Measurements from ENCODE around the gene CLN5. TPM values are rescaled to one million over a fixed set of nuclear protein-coding genes. Genes with fewer than 3 reads are reported as not detected.

CLN5 gene
- total RNA-seq, 4 donors from 2014 or later = 20.2 to 39.7 (median 27.0) TPM

- H3K36me3 ChIP-seq = no peaks in the 10 kb centered on the region
- no peaks in the 10 kb centered on the region for H3K9me3 ChIP-seq
- no peak overlapping the region for H3K4me3 ChIP-seq
- no peak overlapping the region for H3K27ac ChIP-seq
- ATAC-seq = no peak
- 86 to 100% methylated on average over 1 of the region's 1 CpG for WGBS, 2 donors (ENCODE audit: low coverage in 1 of 2)
- peaks cover 2 to 20% (median 4%) of the 10 kb centered on the region in 3 donors for H3K4me1 ChIP-seq
- H3K27me3 ChIP-seq = no peaks in the 10 kb centered on the region
- no peak for TF ChIP-seq POLR2A (IDR thresholded peaks at IDR 0.05)
- TF ChIP-seq, protein P1, sequence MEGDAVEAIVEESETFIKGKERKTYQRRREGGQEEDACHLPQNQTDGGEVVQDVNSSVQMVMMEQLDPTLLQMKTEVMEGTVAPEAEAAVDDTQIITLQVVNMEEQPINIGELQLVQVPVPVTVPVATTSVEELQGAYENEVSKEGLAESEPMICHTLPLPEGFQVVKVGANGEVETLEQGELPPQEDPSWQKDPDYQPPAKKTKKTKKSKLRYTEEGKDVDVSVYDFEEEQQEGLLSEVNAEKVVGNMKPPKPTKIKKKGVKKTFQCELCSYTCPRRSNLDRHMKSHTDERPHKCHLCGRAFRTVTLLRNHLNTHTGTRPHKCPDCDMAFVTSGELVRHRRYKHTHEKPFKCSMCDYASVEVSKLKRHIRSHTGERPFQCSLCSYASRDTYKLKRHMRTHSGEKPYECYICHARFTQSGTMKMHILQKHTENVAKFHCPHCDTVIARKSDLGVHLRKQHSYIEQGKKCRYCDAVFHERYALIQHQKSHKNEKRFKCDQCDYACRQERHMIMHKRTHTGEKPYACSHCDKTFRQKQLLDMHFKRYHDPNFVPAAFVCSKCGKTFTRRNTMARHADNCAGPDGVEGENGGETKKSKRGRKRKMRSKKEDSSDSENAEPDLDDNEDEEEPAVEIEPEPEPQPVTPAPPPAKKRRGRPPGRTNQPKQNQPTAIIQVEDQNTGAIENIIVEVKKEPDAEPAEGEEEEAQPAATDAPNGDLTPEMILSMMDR (IDR thresholded peaks at IDR 0.05) = no peak
- TF ChIP-seq POLR2AphosphoS5 (IDR thresholded peaks at IDR 0.05) = no peak
- TF ChIP-seq EP300 (IDR thresholded peaks at IDR 0.05) = no peak
Measured at GRCh38 chr13:77029436-77029835, 37.6 kb downstream of the CLN5 start.

- 81 to 95% methylated on average over 3 to 5 of the region's 6 CpGs for WGBS, 2 donors (ENCODE audit: low coverage in 1 of 2)
- no peaks in the 10 kb centered on the region for H3K9me3 ChIP-seq
- H3K27me3 ChIP-seq = no peaks in the 10 kb centered on the region
- no peaks in the 10 kb centered on the region for H3K36me3 ChIP-seq
- TF ChIP-seq EP300 (IDR thresholded peaks at IDR 0.05) (no peak), POLR2A (IDR thresholded peaks at IDR 0.05) (no peak), POLR2AphosphoS5 (IDR thresholded peaks at IDR 0.05) (no peak)
- TF ChIP-seq, protein P1 (IDR thresholded peaks at IDR 0.05) = no peak
- H3K4me1 ChIP-seq = peaks cover 2 to 10% (median 4%) of the 10 kb centered on the region in 3 donors
- ATAC-seq = no peak
- no peak overlapping the region for H3K4me3 ChIP-seq
- H3K27ac ChIP-seq = no peak overlapping the region
Measured at GRCh38 chr13:77031656-77032243, 39.9 kb downstream of the CLN5 start.

DNA sequence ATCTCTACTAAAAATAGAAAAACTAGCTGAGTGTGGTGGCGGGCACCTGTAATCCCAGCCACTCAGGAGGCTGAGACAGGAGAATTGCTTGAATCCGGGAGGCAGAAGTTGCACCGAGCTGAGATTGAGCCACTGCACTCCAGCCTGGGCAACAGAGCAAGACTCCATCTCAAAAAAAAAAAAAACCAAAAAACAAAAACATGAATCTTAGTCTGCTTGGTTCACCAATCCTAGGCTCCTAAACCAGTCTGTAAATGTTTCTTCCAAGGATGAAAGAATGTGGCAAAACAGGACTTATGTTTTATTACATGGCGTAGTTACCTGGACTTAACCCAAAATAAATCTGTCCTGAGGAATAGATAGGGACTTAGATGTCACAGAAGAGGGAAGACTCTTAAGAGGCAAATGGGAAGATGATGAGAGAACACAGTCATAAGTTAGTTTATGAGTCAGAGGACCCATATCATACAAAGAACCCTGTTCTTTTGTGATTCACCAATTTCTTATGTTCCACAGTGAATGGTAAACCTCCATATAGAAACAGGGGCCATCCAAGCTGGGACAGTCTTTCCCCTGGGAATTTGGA is 41.9 kb downstream of the CLN5 start:
- H3K4me1 ChIP-seq = no peaks in the 10 kb centered on the region
- H3K27me3 ChIP-seq = no peaks in the 10 kb centered on the region
- no peak for ATAC-seq
- no peaks in the 10 kb centered on the region for H3K9me3 ChIP-seq
- 85 to 86% methylated on average over 1 to 3 of the region's 4 CpGs for whole genome bisulfite sequencing, 2 donors (ENCODE audit: low coverage in 1 of 2)
- TF ChIP-seq, protein P1 (IDR thresholded peaks at IDR 0.05) = no peak
- TF ChIP-seq POLR2A (IDR thresholded peaks at IDR 0.05) (no peak), POLR2AphosphoS5 (IDR thresholded peaks at IDR 0.05) (no peak), EP300 (IDR thresholded peaks at IDR 0.05) (no peak)
- no peak overlapping the region for H3K4me3 ChIP-seq
- no peak overlapping the region for H3K27ac ChIP-seq
- H3K36me3 ChIP-seq = no peaks in the 10 kb centered on the region

GRCh38 chr13:77034881-77035280 is 43.0 kb downstream of the CLN5 start:
- no peak for ATAC-seq
- Histone ChIP-seq H3K36me3 (no peaks in the 10 kb centered on the region), H3K27ac (no peak overlapping the region), H3K4me3 (no peak overlapping the region), H3K27me3 (no peaks in the 10 kb centered on the region), H3K4me1 (no peaks in the 10 kb centered on the region), H3K9me3 (no peaks in the 10 kb centered on the region)
- 93 to 97% methylated on average over 4 to 5 of the region's 5 CpGs for WGBS, 2 donors (ENCODE audit: low coverage in 1 of 2)
- no peak for TF ChIP-seq POLR2AphosphoS5 (IDR thresholded peaks at IDR 0.05)
- no peak for TF ChIP-seq EP300 (IDR thresholded peaks at IDR 0.05)
- no peak for TF ChIP-seq POLR2A (IDR thresholded peaks at IDR 0.05)
- TF ChIP-seq, protein P1 (IDR thresholded peaks at IDR 0.05) = no peak

GRCh38 chr13:77036279-77036678 is 44.4 kb downstream of the CLN5 start:
- 60 to 70% methylated on average over 1 of the region's 1 CpG for WGBS, 2 donors (ENCODE audit: low coverage in 1 of 2)
- Histone ChIP-seq H3K27me3 (no peaks in the 10 kb centered on the region), H3K36me3 (no peaks in the 10 kb centered on the region), H3K27ac (no peak overlapping the region), H3K9me3 (no peaks in the 10 kb centered on the region), H3K4me1 (no peaks in the 10 kb centered on the region), H3K4me3 (no peak overlapping the region)
- no peak for ATAC-seq
- no peak for TF ChIP-seq EP300 (IDR thresholded peaks at IDR 0.05)
- TF ChIP-seq POLR2AphosphoS5 (IDR thresholded peaks at IDR 0.05) = no peak
- TF ChIP-seq, protein P1 (IDR thresholded peaks at IDR 0.05) = no peak
- no peak for TF ChIP-seq POLR2A (IDR thresholded peaks at IDR 0.05)
